IPS-18c (cell line): ENCODE results near the gene KCNMA1.

Experiments used
- H3K4me3 ChIP-seq: 2 replicates; pipeline ENCODE4 v1.7.0; 2013; ENCODE audit warnings: low read depth, mild to moderate bottlenecking, low read length, moderate library complexity; ENCODE audit not compliant: insufficient read depth
- H3K9me3 ChIP-seq: one replicate; pipeline ENCODE4 v1.6.1; 2013; ENCODE audit warnings: mild to moderate bottlenecking, low read length, moderate library complexity; ENCODE audit not compliant: control insufficient read depth, insufficient read depth

Gene KCNMA1

GRCh38 chr10:77138541-77138940, 499.1 kb downstream of the KCNMA1 start:
- H3K9me3 ChIP-seq = no peaks in the 10 kb centered on the region

GRCh38 chr10:77135555-77135954, 502.1 kb downstream of the KCNMA1 start:
- no peaks in the 10 kb centered on the region for H3K9me3 ChIP-seq
- no peak overlapping the region for H3K4me3 ChIP-seq

More at GRCh38 chr10:77138541-77138940, 499.1 kb downstream of the KCNMA1 start:
- H3K4me3 ChIP-seq = no peak overlapping the region

GRCh38 chr10:77131214-77131613, 506.4 kb downstream of the KCNMA1 start:
- no peak overlapping the region for H3K4me3 ChIP-seq
- no peaks in the 10 kb centered on the region for H3K9me3 ChIP-seq

GRCh38 chr10:77127243-77127642, 510.4 kb downstream of the KCNMA1 start:
- Histone ChIP-seq H3K9me3 (no peaks in the 10 kb centered on the region), H3K4me3 (no peak overlapping the region)

- no peak overlapping the region for H3K4me3 ChIP-seq
Measured at GRCh38 chr10:77125231-77125630, 512.4 kb downstream of the KCNMA1 start.

GRCh38 chr10:77123330-77123729, 514.3 kb downstream of the KCNMA1 start:
- H3K9me3 ChIP-seq = no peaks in the 10 kb centered on the region
- H3K4me3 ChIP-seq = no peak overlapping the region

More at GRCh38 chr10:77125231-77125630, 512.4 kb downstream of the KCNMA1 start:
- H3K9me3 ChIP-seq = no peaks in the 10 kb centered on the region

- Histone ChIP-seq H3K4me3 (no peak overlapping the region), H3K9me3 (no peaks in the 10 kb centered on the region)
Measured at GRCh38 chr10:77121829-77122228, 515.8 kb downstream of the KCNMA1 start.

GRCh38 chr10:77120666-77121376, 516.8 kb downstream of the KCNMA1 start:
- no peak overlapping the region for H3K4me3 ChIP-seq

GRCh38 chr10:77120012-77120411, 517.6 kb downstream of the KCNMA1 start:
- H3K4me3 ChIP-seq = no peak overlapping the region
- no peaks in the 10 kb centered on the region for H3K9me3 ChIP-seq

More at GRCh38 chr10:77120666-77121376, 516.8 kb downstream of the KCNMA1 start:
- H3K9me3 ChIP-seq = no peaks in the 10 kb centered on the region

GRCh38 chr10:77118603-77119282, 518.9 kb downstream of the KCNMA1 start:
- no peak overlapping the region for H3K4me3 ChIP-seq
- no peaks in the 10 kb centered on the region for H3K9me3 ChIP-seq

- Histone ChIP-seq H3K4me3 (no peak overlapping the region), H3K9me3 (no peaks in the 10 kb centered on the region)
Measured at GRCh38 chr10:77117501-77117900, 520.1 kb downstream of the KCNMA1 start.

- Histone ChIP-seq H3K4me3 (no peak overlapping the region), H3K9me3 (no peaks in the 10 kb centered on the region)
Measured at GRCh38 chr10:77116904-77117303, 520.7 kb downstream of the KCNMA1 start.

- H3K9me3 ChIP-seq = no peaks in the 10 kb centered on the region
- H3K4me3 ChIP-seq = 0 out of 2 replicates have a peak overlapping the region, but pooled peaks have one; percentile 6
Measured at GRCh38 chr10:77114181-77114821, 523.3 kb downstream of the KCNMA1 start.

GRCh38 chr10:77111611-77112550, 525.7 kb downstream of the KCNMA1 start:
- Histone ChIP-seq H3K9me3 (no peaks in the 10 kb centered on the region), H3K4me3 (no peak overlapping the region)

GRCh38 chr10:77110757-77111156, 526.9 kb downstream of the KCNMA1 start:
- Histone ChIP-seq H3K9me3 (no peaks in the 10 kb centered on the region), H3K4me3 (no peak overlapping the region)

- no peaks in the 10 kb centered on the region for H3K9me3 ChIP-seq
- no peak overlapping the region for H3K4me3 ChIP-seq
Measured at GRCh38 chr10:77109351-77109994, 528.1 kb downstream of the KCNMA1 start.

GRCh38 chr10:77106676-77107075, 530.9 kb downstream of the KCNMA1 start:
- no peak overlapping the region for H3K4me3 ChIP-seq
- no peaks in the 10 kb centered on the region for H3K9me3 ChIP-seq
